Measurements from ENCODE around the gene P3H3.
"Not testable (repeated sequence)": the region's sequence is repeated elsewhere in the genome, so short reads cannot be mapped to it uniquely, and the experiment has no call there.

P3H3 gene

GRCh38 chr12:6869049-6870021, 41.1 kb downstream of the P3H3 start:
- DNase-seq = peak; percentile 88

GRCh38 chr12:6870304-6870703, 42.1 kb downstream of the P3H3 start:
- DNase-seq = not testable (repeated sequence)

- no peak for DNase-seq
These were observed 43.1 kb downstream of the P3H3 start for GRCh38 chr12:6871052-6871957.

GRCh38 chr12:6872073-6873048, 44.2 kb downstream of the P3H3 start:
- DNase-seq = peak; percentile 82

GRCh38 chr12:6873094-6874014, 45.1 kb downstream of the P3H3 start, which contains the start of gene SPSB2:
TSS of gene SPSB2 (minus strand) at chr12:6873303. CDS start at chr12:6872901, 402 bp downstream.
- peak; percentile 100 for DNase-seq

- not testable (repeated sequence) for DNase-seq
These were observed 45.8 kb downstream of the P3H3 start for GRCh38 chr12:6874015-6874368.

GRCh38 chr12:6879824-6880223, 51.6 kb downstream of the P3H3 start:
- not testable (repeated sequence) for DNase-seq

GRCh38 chr12:6883252-6883651, 55.0 kb downstream of the P3H3 start:
- DNase-seq = no peak

GRCh38 chr12:6883683-6884082, 55.5 kb downstream of the P3H3 start:
- no peak for DNase-seq

GRCh38 chr12:6884539-6884938, 56.3 kb downstream of the P3H3 start:
- no peak for DNase-seq

- not testable (repeated sequence) for DNase-seq
These were observed 58.2 kb downstream of the P3H3 start for GRCh38 chr12:6886206-6886999.

GRCh38 chr12:6887460-6887859, 59.3 kb downstream of the P3H3 start:
- no peak for DNase-seq

GRCh38 chr12:6888360-6888759, 60.2 kb downstream of the P3H3 start:
- no peak for DNase-seq

- not testable (repeated sequence) for DNase-seq
These were observed 60.6 kb downstream of the P3H3 start for GRCh38 chr12:6888794-6889193.

Data from activated gamma-delta T cell treated with Interleukin-2 at 50 U/mL for 16 hours (primary cell).